NCI-H345 treated with DMSO at 0.1 percent for 48 hours (cell line): Measurements from ENCODE around the gene HTR3D.
"Not testable (repeated sequence)": the region's sequence is repeated elsewhere in the genome, so short reads cannot be mapped to it uniquely, and the experiment has no call there.

ENCODE experiments used
- DNase-seq: peaks from one replicate; lab custom pipeline; 2025; ENCODE audit not compliant: unreplicated experiment; lab: John Stamatoyannopoulos, UW

Gene HTR3D

DNA sequence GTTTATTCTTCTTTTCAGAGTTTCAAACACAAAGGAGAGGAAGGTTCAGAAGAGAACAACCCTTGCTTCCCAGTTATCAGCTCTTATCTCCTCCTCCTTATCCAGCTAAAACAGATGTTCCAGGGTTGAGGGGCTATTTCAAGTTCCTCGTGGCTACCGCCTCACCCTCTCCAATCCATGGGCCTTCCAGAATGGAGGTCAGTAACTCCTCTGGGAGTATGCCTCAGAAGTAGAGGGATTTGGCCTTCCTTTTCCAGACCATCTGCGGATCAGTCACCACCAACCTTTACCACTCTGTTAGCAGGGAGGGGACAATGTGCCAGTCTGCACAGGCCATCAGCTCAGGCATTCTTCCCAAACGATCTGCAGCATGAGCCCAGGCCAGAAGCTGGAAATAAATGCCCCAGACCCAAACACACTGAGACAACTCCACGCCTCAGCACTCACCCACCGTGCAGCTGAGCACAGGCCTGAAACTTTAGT, 36.1 kb downstream of the HTR3D start:
- DNase-seq: no peak

DNA sequence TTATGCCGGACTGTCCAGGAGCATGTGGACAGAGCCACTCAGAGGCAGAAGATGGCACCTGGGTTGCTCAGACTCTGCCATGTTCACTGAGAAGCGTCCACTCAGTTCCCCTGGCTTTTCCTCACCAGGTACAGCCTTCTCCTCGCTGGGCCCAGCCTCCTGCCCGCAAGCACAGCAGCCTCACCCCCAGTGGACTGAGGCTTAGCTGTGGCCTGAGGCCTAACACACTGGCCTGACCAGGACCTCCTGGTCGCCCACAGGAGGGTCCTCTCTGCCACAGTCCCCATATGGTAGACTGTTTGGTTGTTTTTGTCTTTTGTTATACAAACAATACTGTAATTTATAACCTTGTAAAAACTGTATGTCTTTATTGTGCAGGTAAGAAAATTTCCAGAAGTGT, 36.8 kb downstream of the HTR3D start:
- no peak for DNase-seq

DNA sequence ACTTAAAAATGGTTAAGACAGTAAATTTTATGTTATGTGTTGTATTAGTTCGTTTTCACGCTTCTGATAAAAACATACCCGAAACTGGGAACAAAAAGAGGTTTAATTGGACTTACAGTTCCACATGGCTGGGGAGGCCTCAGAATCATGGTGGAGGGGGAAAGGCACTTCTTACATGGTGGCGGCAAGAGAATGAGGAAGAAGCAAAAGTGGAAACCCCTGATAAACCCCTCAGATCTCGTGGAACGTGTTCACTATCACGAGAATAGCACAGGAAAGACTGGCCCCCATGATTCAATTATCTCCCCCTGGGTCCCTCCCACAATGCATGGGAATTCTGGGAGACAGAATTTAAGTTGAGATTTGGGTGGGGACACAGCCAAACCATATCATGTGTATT, 39.6 kb downstream of the HTR3D start:
- DNase-seq: not testable (repeated sequence)

DNA sequence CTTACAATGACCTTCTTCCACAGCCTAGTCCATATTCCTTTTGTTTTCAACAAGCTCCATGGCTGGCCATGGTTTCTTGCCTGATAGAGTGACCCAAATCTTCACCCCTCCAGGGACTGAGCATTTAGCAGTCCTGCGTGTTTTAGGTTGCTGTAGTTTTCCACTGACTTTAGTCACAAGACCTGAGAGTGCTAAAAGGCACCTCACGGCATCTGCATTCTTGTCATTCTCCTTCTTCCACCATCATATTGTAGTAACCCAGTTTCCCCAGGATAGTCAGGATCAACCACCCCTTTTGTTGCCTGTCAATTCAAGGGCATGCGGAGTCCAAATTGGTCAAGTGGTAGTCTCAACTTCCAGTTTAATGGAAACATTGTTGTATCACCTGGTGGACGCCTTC, 42.1 kb downstream of the HTR3D start:
- DNase-seq: no peak

DNA sequence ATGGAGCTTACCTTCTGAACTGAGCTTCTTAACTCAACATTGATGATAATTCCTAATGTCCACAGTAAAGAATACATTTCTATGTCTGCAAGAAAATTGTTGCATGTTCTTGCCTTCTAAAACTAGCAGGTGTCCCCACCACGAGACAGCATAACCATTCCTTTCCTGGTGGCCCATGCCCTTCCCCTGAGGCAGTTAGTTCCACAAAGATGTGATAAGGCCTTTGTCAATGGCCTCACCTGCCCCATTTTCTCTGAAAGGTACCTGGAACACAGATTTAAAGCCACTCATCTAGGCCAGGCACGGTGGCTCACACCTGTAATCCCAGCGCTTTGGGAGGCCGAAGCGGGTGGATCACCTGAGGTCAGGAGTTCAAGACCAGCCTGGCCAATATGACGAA, 44.4 kb downstream of the HTR3D start:
- no peak for DNase-seq

DNA sequence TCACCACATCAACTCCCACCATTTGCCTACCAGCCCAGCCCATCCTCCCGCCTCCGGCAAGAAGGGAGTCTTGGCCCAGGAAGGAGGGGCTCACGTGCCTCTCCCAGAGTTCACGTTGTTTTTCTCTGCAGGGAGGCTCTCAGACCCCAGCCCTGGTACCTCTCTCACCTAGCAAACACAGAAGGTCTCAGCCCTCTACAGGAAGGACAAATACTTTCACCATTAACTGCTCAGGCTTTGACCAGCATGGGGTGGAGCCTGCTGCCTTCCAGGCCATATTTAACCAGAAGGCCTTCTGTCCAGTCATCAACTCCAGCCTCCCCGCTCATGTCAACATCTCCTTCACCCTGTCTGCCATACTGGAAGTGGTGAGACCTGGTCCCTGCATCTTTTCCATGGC, 46.3 kb downstream of the HTR3D start:
- DNase-seq: no peak

DNA sequence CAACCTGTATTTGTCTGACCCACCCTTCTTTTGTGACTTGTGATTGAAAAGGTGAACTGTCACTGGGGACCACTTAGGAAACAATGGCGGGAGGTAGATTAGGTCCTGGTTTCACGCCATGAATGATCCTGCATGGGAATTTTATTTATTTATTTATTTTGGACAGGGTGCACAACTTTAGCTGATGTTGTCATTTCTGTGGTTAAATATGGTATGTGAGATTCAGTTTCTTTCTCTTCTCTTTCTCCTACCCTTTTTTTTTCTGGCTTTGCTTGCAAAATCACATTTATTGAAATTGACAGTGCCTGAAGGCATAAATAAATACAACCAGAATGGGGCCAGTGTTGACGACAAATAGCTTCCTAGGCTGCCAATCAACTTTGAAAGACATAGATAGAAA, 47.3 kb downstream of the HTR3D start:
- no peak for DNase-seq

DNA sequence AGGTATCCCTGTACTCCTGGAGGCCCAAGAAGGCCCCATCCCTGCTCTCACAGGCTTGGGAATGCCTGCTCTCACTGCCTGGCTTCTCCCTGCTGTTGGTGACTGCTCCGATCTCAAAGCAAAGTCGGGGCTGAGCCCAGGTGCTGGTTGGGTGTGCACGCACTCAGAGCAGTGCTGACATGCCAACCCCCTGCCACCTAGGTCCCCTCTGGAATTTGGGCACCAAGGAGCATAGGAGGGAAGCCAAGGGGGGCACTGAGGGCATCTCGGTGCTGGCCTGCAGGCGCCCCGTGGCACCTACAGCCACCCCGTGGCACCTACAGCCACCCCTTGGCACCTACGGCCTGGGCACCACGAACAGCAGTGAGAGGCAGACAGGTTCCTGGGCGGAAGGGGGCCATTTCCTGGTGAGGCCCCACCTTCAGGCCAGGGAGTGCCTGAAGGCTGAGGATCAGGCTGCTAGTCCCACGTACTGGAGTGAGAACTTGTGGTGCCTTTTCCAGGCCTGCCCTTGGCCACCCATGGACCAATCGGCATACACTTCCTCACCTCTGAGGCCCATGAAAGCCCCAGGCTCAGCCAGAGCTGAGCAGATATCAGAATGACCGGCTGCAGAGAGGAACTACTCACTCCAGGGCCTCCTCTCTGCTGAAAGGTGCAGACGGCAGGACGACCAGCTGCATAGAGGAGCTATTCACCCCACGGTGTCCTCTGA, 49.7 kb downstream of the HTR3D start:
- no peak for DNase-seq

DNA sequence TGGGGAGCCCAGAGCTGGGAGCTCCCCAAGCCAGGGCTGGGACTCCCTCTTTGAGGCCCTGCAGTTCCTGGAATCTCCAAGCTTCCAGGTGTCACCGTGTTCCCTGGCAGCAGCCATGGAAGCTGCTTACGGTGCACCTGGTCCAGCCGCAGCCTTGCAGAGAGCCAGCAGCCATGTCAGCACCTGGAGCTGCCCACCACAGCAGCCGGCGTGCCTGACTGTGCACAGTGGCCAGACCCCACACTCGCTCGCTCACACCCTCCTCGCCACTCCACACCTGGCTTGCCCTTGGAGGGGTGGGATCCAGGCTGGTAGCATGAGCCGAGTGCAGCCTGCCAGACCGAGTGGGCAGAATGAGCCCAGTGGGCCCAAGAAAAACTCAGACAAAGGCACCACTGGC, 50.5 kb downstream of the HTR3D start:
- no peak for DNase-seq

DNA sequence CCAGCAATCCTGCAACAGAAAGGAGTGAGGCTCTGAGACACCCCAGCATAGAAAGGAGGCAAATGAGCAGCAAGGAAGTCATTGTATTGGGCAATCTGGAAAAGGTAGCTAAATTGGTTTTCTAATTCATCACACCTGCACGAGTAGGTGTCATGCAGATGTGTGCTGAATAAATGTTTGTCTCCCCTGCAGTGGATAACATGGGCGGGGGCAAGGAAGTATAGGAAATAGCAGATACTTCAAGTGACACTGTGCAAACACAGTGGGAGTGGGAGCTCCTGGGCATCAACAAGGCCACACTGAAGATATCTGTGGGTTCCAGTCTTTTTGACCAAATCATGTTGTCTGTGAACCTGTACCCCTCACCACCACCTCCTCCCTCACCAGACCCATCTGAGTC, 50.9 kb downstream of the HTR3D start:
- no peak for DNase-seq

DNA sequence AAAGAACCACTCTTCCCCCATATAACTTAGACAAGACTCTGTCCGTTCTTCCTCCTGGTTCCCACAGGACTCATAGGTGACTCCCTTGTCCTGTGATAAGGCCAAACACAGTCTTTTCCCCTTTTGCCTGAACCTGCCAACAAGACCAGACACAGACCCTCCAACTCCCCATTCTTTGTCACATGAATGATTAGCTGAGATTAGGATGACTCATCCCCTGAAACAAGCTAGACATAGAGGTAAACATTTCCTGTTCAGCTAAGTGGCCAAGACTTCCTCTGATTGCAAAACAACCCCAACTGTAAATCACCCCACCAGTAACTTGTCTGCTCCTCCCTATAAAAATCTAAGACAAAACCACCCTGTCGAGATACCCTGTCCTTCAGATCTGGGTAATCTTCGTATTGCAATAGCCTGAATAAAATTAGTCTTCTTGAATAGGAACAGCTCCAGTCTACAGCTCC, 53.9 kb downstream of the HTR3D start:
- no peak for DNase-seq
